CD4-positive, alpha-beta T cell (primary cell): ENCODE results near the gene PLCB2. TPM values are rescaled to one million over a fixed set of nuclear protein-coding genes. Genes with fewer than 3 reads are reported as not detected.

Experiments
- ATAC-seq: fragments of 200-7000 bp; cut with Tn5 transposase; one replicate; pipeline ENCODE4 v1.10.0; 2022; ENCODE audit warnings: mild to moderate bottlenecking; ENCODE audit not compliant: poor library complexity
- CTCF ChIA-PET: fragments of 350-600 bp; sonication (Branson Sonifier 250); formaldehyde crosslinking; loops from one replicate; lab custom pipeline; 2021; ENCODE audit warnings: antibody characterized with exemption, inconsistent platforms; lab: Charles Lee
- POLR2A ChIA-PET: fragments of 350-600 bp; sonication (Branson Sonifier 250); formaldehyde crosslinking; loops from one replicate; lab custom pipeline; 2021; ENCODE audit warnings: antibody characterized with exemption, inconsistent platforms; lab: Charles Lee
- DNase-seq, 14 experiments: peaks; one replicate each; pipeline ENCODE4 v3.0.0-alpha.2; 2013 to 2020; ENCODE audit warnings: mixed read lengths in 2 of 14
- H3K27ac ChIP-seq, 2 donors: one replicate each; pipeline versions ENCODE4 v1.5.1 to v1.7.0; 2013; ENCODE audit warnings: low read length in 2 of 2, low read depth in 1 of 2, mild to moderate bottlenecking in 1 of 2
- H3K27me3 ChIP-seq, 2 experiments: 1 replicate in 1 of 2; 2 replicates in 1 of 2; pipeline versions ENCODE4 v1.6.1 to v1.7.0; 2013; ENCODE audit warnings: low read length in 2 of 2, control low read depth in 1 of 2, mild to moderate bottlenecking in 1 of 2, moderate library complexity in 1 of 2; ENCODE audit not compliant: insufficient read depth in 2 of 2, control insufficient read depth in 1 of 2
- H3K36me3 ChIP-seq: one replicate; pipeline ENCODE4 v1.6.1; 2013; ENCODE audit warnings: low read length, control low read depth; ENCODE audit not compliant: insufficient read depth
- H3K4me1 ChIP-seq: one replicate; pipeline ENCODE4 v1.6.1; 2013; ENCODE audit warnings: low read length, control low read depth; ENCODE audit not compliant: insufficient read depth
- H3K4me3 ChIP-seq: one replicate; pipeline ENCODE4 v1.5.1; 2013; ENCODE audit warnings: mild to moderate bottlenecking, low read length, moderate library complexity
- H3K9me3 ChIP-seq, 2 experiments: 1 replicate in 1 of 2; 2 replicates in 1 of 2; pipeline versions ENCODE4 v1.6.1 to v1.7.0; 2013; ENCODE audit warnings: low read length in 2 of 2, mild to moderate bottlenecking in 2 of 2, control low read depth in 1 of 2, moderate library complexity in 1 of 2; ENCODE audit not compliant: control insufficient read depth in 1 of 2, insufficient read depth in 1 of 2
- H3K27ac Mint-ChIP-seq: one replicate; pipeline ENCODE4 v1.8.0; 2020; ENCODE audit warnings: mixed read lengths
- H3K27me3 Mint-ChIP-seq: one replicate; pipeline ENCODE4 v1.8.0; 2021; ENCODE audit warnings: mixed read lengths
- H3K36me3 Mint-ChIP-seq: one replicate; pipeline ENCODE4 v1.8.0; 2021; ENCODE audit warnings: low read depth, mixed read lengths
- H3K4me1 Mint-ChIP-seq: one replicate; pipeline ENCODE4 v1.8.0; 2021; ENCODE audit warnings: low read depth, mixed read lengths
- H3K4me3 Mint-ChIP-seq: one replicate; pipeline ENCODE4 v1.8.0; 2020; ENCODE audit warnings: mild to moderate bottlenecking, mixed read lengths
- H3K9me3 Mint-ChIP-seq: one replicate; pipeline ENCODE4 v1.8.0; 2020; ENCODE audit warnings: mixed read lengths
- CTCF ChIP-seq: fragments of 200-600 bp; IDR thresholded peaks from one replicate; pipeline ENCODE4 v1.8.0; 2022; ENCODE audit warnings: antibody characterized with exemption, mild to moderate bottlenecking
- intact Hi-C, 2 experiments: fragments of 100-400 bp; cut with DNase I in 1 of 2; cut with micrococcal nuclease in 1 of 2; formaldehyde crosslinking; loops; one replicate each; pipeline versions ENCODE4 v1.15.1 to v1.9.0; 2023 to 2025; cut with DNase I, micrococcal nuclease
- total RNA-seq, 174 experiments: library from RNA in 2 of 174; stranded (reverse) in 2 of 174; gene quantifications; one replicate each; pipeline ENCODE4 v1.2.3 and lab custom pipeline; 2021 to 2026

Gene PLCB2
- total RNA-seq, 2 experiments from 2014 or later, result 206 to 222 TPM

GRCh38 chr15:40325188-40325587, 17.5 kb upstream of the PLCB2 start:
- no peak for ATAC-seq
- TF ChIP-seq CTCF, result no peak
- peak overlapping the region; percentile 92 for H3K4me3 Mint-ChIP-seq
- Histone ChIP-seq H3K27ac (no peak overlapping the region), H3K4me3 (peak overlapping the region; percentile 55), H3K4me1 (peaks cover 32% of the 10 kb centered on the region), H3K27me3 (no peaks in the 10 kb centered on the region), H3K36me3 (no peaks in the 10 kb centered on the region), H3K9me3 (no peaks in the 10 kb centered on the region)
- no peaks in the 10 kb centered on the region for H3K27me3 Mint-ChIP-seq
- ChIA-PET POLR2A (interaction anchor here (0.6 to 1.8 kb wide), 7 partner anchors 9 to 73 kb away, joined by 3 to 8 read pairs (median 4); partner anchors contain the start of gene PLCB2), CTCF (interaction anchor here (1.8 to 5.5 kb wide), 3 partner anchors 13 to 19 kb away, joined by 6 to 34 read pairs (median 8); partner anchors contain the start of gene PLCB2)
- H3K9me3 Mint-ChIP-seq, result no peaks in the 10 kb centered on the region
- no peak for DNase-seq
- peaks cover 42% of the 10 kb centered on the region for H3K4me1 Mint-ChIP-seq
- peak overlapping the region; percentile 65 for H3K27ac Mint-ChIP-seq
- H3K36me3 Mint-ChIP-seq, result no peaks in the 10 kb centered on the region
- intact Hi-C loops, result loop anchor here in 1 of 2 experiments (10.0 kb wide), 1 partner anchor 540 kb away; the partner anchor contains the start of gene FSIP1

- Mint-ChIP-seq H3K36me3 (no peaks in the 10 kb centered on the region), H3K4me1 (peaks cover 42% of the 10 kb centered on the region), H3K27me3 (no peaks in the 10 kb centered on the region), H3K9me3 (no peaks in the 10 kb centered on the region), H3K27ac (peak overlapping the region; percentile 65), H3K4me3 (peak overlapping the region; percentile 92)
- peak; percentile 10 for ATAC-seq
- no peaks in the 10 kb centered on the region for H3K27me3 ChIP-seq
- ChIA-PET POLR2A (interaction anchor here (0.8 to 3.8 kb wide), 9 partner anchors 10 to 116 kb away, joined by 3 to 65 read pairs (median 6); partner anchors contain the start of genes BAHD1, DISP2 and PLCB2), CTCF (interaction anchor here (1.8 to 5.5 kb wide), 6 partner anchors 14 to 50 kb away, joined by 6 to 55 read pairs (median 22); partner anchors contain the start of gene PLCB2)
- no peak for TF ChIP-seq CTCF
- H3K4me3 ChIP-seq, result peak overlapping the region; percentile 55
- H3K27ac ChIP-seq, result no peak overlapping the region
- peak in 5 of 14 experiments; percentile 18 to 71 (median 24) for DNase-seq
- peaks cover 32% of the 10 kb centered on the region for H3K4me1 ChIP-seq
- intact Hi-C loops, result loop anchor here (1.0 to 10.0 kb wide), 6 partner anchors 9 to 908 kb away; partner anchors contain the start of genes ANKRD63 (in 1 of the 2), BMF (in 1 of the 2), CHP1 (in 1 of the 2) and EXD1 (in 1 of the 2)
- H3K9me3 ChIP-seq, result no peaks in the 10 kb centered on the region
- no peaks in the 10 kb centered on the region for H3K36me3 ChIP-seq
Observed at GRCh38 chr15:40323953-40324937, 16.5 kb upstream of the PLCB2 start.
